ENCODE measurements around the gene HYCC2. TPM values are rescaled to one million over a fixed set of nuclear protein-coding genes. Genes with fewer than 3 reads are reported as not detected.

The HYCC2 gene
- total and polyA plus RNA-seq, 7 donors = 1.7 to 8.6 (median 7.6) TPM

DNA sequence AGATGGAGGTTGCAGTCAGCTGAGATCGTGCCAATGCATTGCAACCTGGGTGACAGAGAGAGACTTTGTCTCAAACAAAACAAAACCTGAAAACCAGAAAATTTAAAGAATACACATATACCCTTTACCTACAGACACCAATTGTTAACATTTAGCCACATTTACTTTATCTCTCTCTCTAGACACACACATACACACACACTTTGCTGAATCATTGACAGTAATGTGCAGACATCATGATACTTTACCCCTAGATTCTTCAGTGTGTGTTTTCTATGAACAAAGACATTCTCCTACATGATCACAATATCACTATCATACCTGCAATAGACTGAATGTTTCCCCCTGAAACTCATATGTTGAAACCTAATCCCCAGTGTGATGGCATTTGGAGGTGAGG is 34.3 kb upstream of the HYCC2 start:
- ATAC-seq (no peak), DNase-seq (no peak)
- 97 to 100% (median 100%) methylated on average over 1 of the region's 1 CpG for WGBS, 3 donors
- Histone ChIP-seq H3K9me3 (no peaks in the 10 kb centered on the region), H3K4me1 (peaks cover 11% of the 10 kb centered on the region), H3K27me3 (ENCODE audit: insufficient read depth in 3 of 3, low read length in 2 of 3) (no peaks in the 10 kb centered on the region), H3K36me3 (ENCODE audit: insufficient read depth in 1 of 2, low read depth in 1 of 2) (no peaks in the 10 kb centered on the region), H3K4me3 (no peak overlapping the region), H3K27ac (no peak overlapping the region)
- TF ChIP-seq, protein P1, sequence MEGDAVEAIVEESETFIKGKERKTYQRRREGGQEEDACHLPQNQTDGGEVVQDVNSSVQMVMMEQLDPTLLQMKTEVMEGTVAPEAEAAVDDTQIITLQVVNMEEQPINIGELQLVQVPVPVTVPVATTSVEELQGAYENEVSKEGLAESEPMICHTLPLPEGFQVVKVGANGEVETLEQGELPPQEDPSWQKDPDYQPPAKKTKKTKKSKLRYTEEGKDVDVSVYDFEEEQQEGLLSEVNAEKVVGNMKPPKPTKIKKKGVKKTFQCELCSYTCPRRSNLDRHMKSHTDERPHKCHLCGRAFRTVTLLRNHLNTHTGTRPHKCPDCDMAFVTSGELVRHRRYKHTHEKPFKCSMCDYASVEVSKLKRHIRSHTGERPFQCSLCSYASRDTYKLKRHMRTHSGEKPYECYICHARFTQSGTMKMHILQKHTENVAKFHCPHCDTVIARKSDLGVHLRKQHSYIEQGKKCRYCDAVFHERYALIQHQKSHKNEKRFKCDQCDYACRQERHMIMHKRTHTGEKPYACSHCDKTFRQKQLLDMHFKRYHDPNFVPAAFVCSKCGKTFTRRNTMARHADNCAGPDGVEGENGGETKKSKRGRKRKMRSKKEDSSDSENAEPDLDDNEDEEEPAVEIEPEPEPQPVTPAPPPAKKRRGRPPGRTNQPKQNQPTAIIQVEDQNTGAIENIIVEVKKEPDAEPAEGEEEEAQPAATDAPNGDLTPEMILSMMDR (IDR thresholded peaks at IDR 0.05) = no peak
- intact Hi-C loops (cut with DNase I) = no loop called here

GRCh38 chr2:201100497-201100896 is 29.0 kb upstream of the HYCC2 start:
- no peaks in the 10 kb centered on the region for H3K36me3 ChIP-seq (ENCODE audit: insufficient read depth in 1 of 2, low read depth in 1 of 2)
- H3K27me3 ChIP-seq (ENCODE audit: insufficient read depth in 3 of 3, low read length in 2 of 3) = no peaks in the 10 kb centered on the region
- intact Hi-C loops (cut with DNase I) = no loop called here
- DNase-seq (no peak), ATAC-seq (no peak)
- 89 to 95% (median 90%) methylated on average over 3 of the region's 3 CpGs for WGBS, 3 donors
- no peaks in the 10 kb centered on the region for H3K9me3 ChIP-seq
- no peak overlapping the region for H3K27ac ChIP-seq
- H3K4me3 ChIP-seq = no peak overlapping the region
- TF ChIP-seq, protein P1 (IDR thresholded peaks at IDR 0.05) = no peak
- no peaks in the 10 kb centered on the region for H3K4me1 ChIP-seq

- H3K9me3 ChIP-seq = no peaks in the 10 kb centered on the region
- no peaks in the 10 kb centered on the region for H3K27me3 ChIP-seq (ENCODE audit: insufficient read depth in 3 of 3, low read length in 2 of 3)
- ATAC-seq = no peak
- intact Hi-C loops (cut with DNase I) = no loop called here
- H3K27ac ChIP-seq = no peak overlapping the region
- TF ChIP-seq, protein P1 (IDR thresholded peaks at IDR 0.05) = no peak
- H3K4me3 ChIP-seq = no peak overlapping the region
- no peaks in the 10 kb centered on the region for H3K4me1 ChIP-seq
- WGBS, 3 donors = 96 to 100% (median 98%) methylated on average over 5 of the region's 5 CpGs
- H3K36me3 ChIP-seq (ENCODE audit: insufficient read depth in 1 of 2, low read depth in 1 of 2) = peaks cover 0 to 18% of the 10 kb centered on the region in 2 donors
- DNase-seq = no peak
These were observed 22.1 kb upstream of the HYCC2 start for GRCh38 chr2:201093573-201093972.

DNA sequence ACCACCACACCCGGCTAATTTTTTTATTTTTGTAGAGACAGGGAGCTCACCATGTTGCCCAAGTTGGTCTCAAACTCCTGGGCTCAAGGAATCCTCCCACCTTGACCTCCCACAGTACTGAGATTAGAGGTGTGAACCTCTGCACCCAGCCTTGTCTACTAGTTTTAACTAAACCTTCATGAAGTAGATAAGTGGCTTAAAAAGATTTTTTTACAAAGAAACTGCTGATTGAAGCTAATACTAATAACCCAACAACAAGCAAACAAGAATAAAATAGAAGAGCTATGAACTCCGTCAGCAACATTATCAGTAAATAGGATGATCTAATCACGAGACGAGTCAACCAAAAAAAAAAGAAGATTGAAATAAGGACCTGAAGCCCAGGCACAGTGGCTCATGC is 19.1 kb upstream of the HYCC2 start:
- intact Hi-C loops (cut with DNase I) = no loop called here
- WGBS, 3 donors = 86 to 92% (median 88%) methylated on average over 4 of the region's 4 CpGs
- H3K27me3 ChIP-seq (ENCODE audit: insufficient read depth in 3 of 3, low read length in 2 of 3) = no peaks in the 10 kb centered on the region
- H3K27ac ChIP-seq = no peak overlapping the region
- peaks cover 2 to 48% of the 10 kb centered on the region in 2 donors for H3K36me3 ChIP-seq (ENCODE audit: insufficient read depth in 1 of 2, low read depth in 1 of 2)
- no peak for DNase-seq
- no peak overlapping the region for H3K4me3 ChIP-seq
- no peaks in the 10 kb centered on the region for H3K9me3 ChIP-seq
- H3K4me1 ChIP-seq = no peaks in the 10 kb centered on the region
- TF ChIP-seq, protein P1 (IDR thresholded peaks at IDR 0.05) = no peak
- no peak for ATAC-seq

DNA sequence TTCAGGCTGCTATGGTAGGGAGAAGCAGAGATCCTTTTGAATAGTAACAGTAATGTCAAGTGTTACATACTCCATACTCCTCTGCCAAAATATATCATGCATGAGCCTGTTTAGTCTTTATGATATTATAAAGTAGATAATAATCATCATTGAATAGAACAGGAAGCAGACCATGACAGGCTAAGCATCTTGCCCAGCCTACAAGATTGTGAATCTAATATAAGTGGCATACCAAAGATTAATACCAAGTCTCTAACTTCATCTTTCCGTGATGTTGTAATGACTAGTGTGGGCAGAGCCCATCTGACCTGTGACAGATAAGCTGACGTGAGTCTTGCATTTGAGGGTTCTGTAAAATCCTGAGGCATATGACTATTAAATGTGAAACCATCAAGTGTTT is 13.4 kb upstream of the HYCC2 start:
- no peak overlapping the region for H3K27ac ChIP-seq
- H3K4me1 ChIP-seq = no peaks in the 10 kb centered on the region
- TF ChIP-seq, protein P1 (IDR thresholded peaks at IDR 0.05) = no peak
- intact Hi-C loops (cut with DNase I) = no loop called here
- H3K9me3 ChIP-seq = no peaks in the 10 kb centered on the region
- no peak overlapping the region for H3K4me3 ChIP-seq
- H3K36me3 ChIP-seq (ENCODE audit: insufficient read depth in 1 of 2, low read depth in 1 of 2) = peaks cover 2 to 97% of the 10 kb centered on the region in 2 donors
- 75 to 93% (median 88%) methylated on average over 2 of the region's 2 CpGs for WGBS, 3 donors
- no peak for DNase-seq
- ATAC-seq = no peak
- H3K27me3 ChIP-seq (ENCODE audit: insufficient read depth in 3 of 3, low read length in 2 of 3) = no peaks in the 10 kb centered on the region

All from psoas muscle (tissue), 8 donors.